Liver (tissue), 9 donors: Measurements from ENCODE around the gene LMOD3. TPM values are rescaled to one million over a fixed set of nuclear protein-coding genes. Genes with fewer than 3 reads are reported as not detected.

Experiments used
- DNase-seq: peaks from one replicate; pipeline ENCODE4 v3.0.0-alpha.2; 2017; ENCODE audit warnings: low spot score
- H3K27ac ChIP-seq, 2 donors: one replicate each; pipeline ENCODE4 v1.7.0; 2013; ENCODE audit warnings: inconsistent platforms in 2 of 2, low read length in 2 of 2, control low read depth in 1 of 2, low read depth in 1 of 2, mild to moderate bottlenecking in 1 of 2
- H3K27me3 ChIP-seq, 4 donors: one replicate each; pipeline versions ENCODE4 v1.6.1 to v1.7.0; 2013; ENCODE audit warnings: low read length in 3 of 4, inconsistent platforms in 1 of 4, mild to moderate bottlenecking in 1 of 4, moderate library complexity in 1 of 4; ENCODE audit not compliant: control insufficient read depth in 4 of 4, insufficient read depth in 4 of 4
- H3K36me3 ChIP-seq, 4 donors: one replicate each; pipeline versions ENCODE4 v1.6.1 to v1.7.0; 2013; ENCODE audit warnings: low read length in 3 of 4, mild to moderate bottlenecking in 3 of 4, low read depth in 1 of 4, moderate library complexity in 1 of 4; ENCODE audit not compliant: control insufficient read depth in 4 of 4, insufficient read depth in 3 of 4
- H3K4me1 ChIP-seq, 4 donors: one replicate each; pipeline versions ENCODE4 v1.6.1 to v1.7.0; 2013; ENCODE audit warnings: low read length in 3 of 4, mild to moderate bottlenecking in 3 of 4, moderate library complexity in 1 of 4; ENCODE audit not compliant: control insufficient read depth in 4 of 4, insufficient read depth in 4 of 4
- H3K4me3 ChIP-seq, 3 donors: one replicate each; pipeline versions ENCODE4 v1.6.1 to v1.7.0; 2013; ENCODE audit warnings: low read length in 3 of 3, control low read depth in 1 of 3, low read depth in 1 of 3, mild to moderate bottlenecking in 1 of 3
- H3K9ac ChIP-seq, 2 donors: one replicate each; pipeline ENCODE4 v1.7.0; 2013; ENCODE audit warnings: low read length in 2 of 2, mild to moderate bottlenecking in 2 of 2, moderate library complexity in 2 of 2, control low read depth in 1 of 2, low read depth in 1 of 2
- H3K9me3 ChIP-seq, 4 donors: one replicate each; pipeline versions ENCODE4 v1.6.1 to v1.7.0; 2013; ENCODE audit warnings: low read length in 3 of 4; ENCODE audit not compliant: control insufficient read depth in 4 of 4
- EGR1 ChIP-seq, 2 donors: IDR thresholded peaks; 2 replicates each; pipeline ENCODE4 v1.6.1; 2016 to 2018; ENCODE audit warnings: antibody characterized with exemption in 2 of 2, low read depth in 2 of 2
- FOXA1 ChIP-seq: IDR thresholded peaks from 2 replicates; pipeline ENCODE4 v1.6.1; 2016; ENCODE audit warnings: antibody characterized with exemption
- FOXA2 ChIP-seq: IDR thresholded peaks from 2 replicates; pipeline ENCODE4 v1.6.1; 2016; ENCODE audit warnings: antibody characterized with exemption
- GABPA ChIP-seq, 2 donors: IDR thresholded peaks in 1 of 2; conservative IDR thresholded peaks in 1 of 2; 2 replicates each; pipeline ENCODE4 v1.6.1; 2016; ENCODE audit warnings: antibody characterized with exemption in 2 of 2, mild to moderate bottlenecking in 1 of 2, moderate library complexity in 1 of 2
- HNF4A ChIP-seq, 2 donors: conservative IDR thresholded peaks; 2 replicates each; pipeline ENCODE4 v1.6.1; 2016; ENCODE audit warnings: antibody characterized with exemption in 2 of 2, mild to moderate bottlenecking in 2 of 2
- HNF4G ChIP-seq: IDR thresholded peaks from 2 replicates; pipeline ENCODE4 v1.6.1; 2016; ENCODE audit warnings: antibody characterized with exemption
- NR2F2 ChIP-seq: IDR thresholded peaks from 2 replicates; pipeline ENCODE4 v1.6.1; 2016; ENCODE audit warnings: antibody characterized with exemption
- RAD21 ChIP-seq, 2 donors: IDR thresholded peaks; 2 replicates each; pipeline ENCODE4 v1.6.1; 2016; ENCODE audit warnings: antibody characterized with exemption in 2 of 2, mild to moderate bottlenecking in 2 of 2
- RXRA ChIP-seq, 2 donors: IDR thresholded peaks; 2 replicates each; pipeline ENCODE4 v1.6.1; 2017 to 2018; ENCODE audit warnings: antibody characterized with exemption in 2 of 2, mild to moderate bottlenecking in 1 of 2
- SP1 ChIP-seq: IDR thresholded peaks from 2 replicates; pipeline ENCODE4 v1.6.1; 2018; ENCODE audit warnings: antibody characterized with exemption, mild to moderate bottlenecking
- TAF1 ChIP-seq: conservative IDR thresholded peaks from 2 replicates; pipeline ENCODE4 v1.6.1; 2016; ENCODE audit warnings: antibody characterized with exemption, mild to moderate bottlenecking
- YY1 ChIP-seq: IDR thresholded peaks from 2 replicates; pipeline ENCODE4 v1.6.1; 2016; ENCODE audit warnings: antibody characterized with exemption, mild to moderate bottlenecking
- WGBS: extraction: QIAGEN DNeasy Blood & Tissue Kit; methylation state at CpG from one replicate; pipeline ENCODE4 v1.1.7; 2013; 5-methylcytosine and 5-hydroxymethylcytosine counted together
- polyA plus RNA-seq, 2 donors: library from polyadenylated mRNA; stranded (reverse) in 1 of 2; unstranded in 1 of 2; fragments of 200-250 nt in 1 of 2; fragments of >200 nt in 1 of 2; fragmentation: Nextera tagmentation in 1 of 2; extraction: Ambion mirVana in 1 of 2; gene quantifications; one replicate each; pipeline versions ENCODE4 v1.2.1 to v1.2.3, GENCODE V29; 2013 to 2015
- total RNA-seq, 2 donors: library from RNA; depleted of rRNA; stranded (reverse); fragments of >200 nt; gene quantifications; one replicate each; pipeline ENCODE4 v1.2.3, GENCODE V29; 2014
- TF ChIP-seq, protein P1 (sequence below): IDR thresholded peaks from 2 replicates; pipeline ENCODE4 v1.6.1; 2016; ENCODE audit warnings: antibody characterized with exemption
- TF ChIP-seq, protein P2 (sequence below): IDR thresholded peaks from 2 replicates; pipeline ENCODE4 v1.6.1; 2016; ENCODE audit warnings: antibody characterized with exemption
- TF ChIP-seq, protein P3 (sequence below): IDR thresholded peaks from 2 replicates; pipeline ENCODE4 v1.6.1; 2016; ENCODE audit warnings: antibody characterized with exemption, mild to moderate bottlenecking
- TF ChIP-seq, protein P4 (sequence below): IDR thresholded peaks from 2 replicates; pipeline ENCODE4 v1.6.1; 2016; ENCODE audit warnings: antibody characterized with exemption
- TF ChIP-seq, protein P5 (sequence below): fragments of 150-350 bp; IDR thresholded peaks from 2 replicates; pipeline ENCODE4 v1.5.1; 2017; ENCODE audit warnings: improper control_type of control experiment, low read depth, low read length; ENCODE audit not compliant: missing input control
- donor health status: healthy.
- donor health status: healthy.
- donor health status: healthy.
- donor health status: healthy.
- donor health status: healthy.

LMOD3 gene
- total and polyA plus RNA-seq, 4 donors = 0.02 to 0.04 TPM; not detected in 2

DNA sequence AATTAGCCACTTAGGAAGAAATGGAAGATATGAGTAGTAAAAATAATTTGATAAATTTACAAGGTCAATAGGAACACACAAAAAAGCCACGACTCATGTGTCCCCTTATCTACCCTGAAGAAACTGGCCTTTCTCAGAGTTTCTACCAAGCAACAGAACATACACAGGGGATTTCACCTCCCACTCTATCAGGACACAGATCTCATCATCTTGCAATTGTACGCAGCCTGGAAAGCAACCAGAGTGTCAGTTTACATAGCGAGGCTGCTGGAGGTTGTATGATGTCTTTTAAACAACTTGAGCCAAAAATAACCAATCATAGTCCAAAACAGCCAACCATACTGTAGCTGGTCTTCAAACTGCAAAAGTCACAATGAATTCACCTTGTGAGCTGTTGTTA lies 19.7 kb upstream of the LMOD3 start:
- no peaks in the 10 kb centered on the region for H3K36me3 ChIP-seq
- H3K4me1 ChIP-seq = no peaks in the 10 kb centered on the region
- peaks cover 0 to 3% (median under 1%) of the 10 kb centered on the region in 4 donors for H3K27me3 ChIP-seq
- no peak for DNase-seq
- WGBS = 50% methylated on average over 3 of the region's 3 CpGs
- no peak overlapping the region for H3K27ac ChIP-seq
- H3K9ac ChIP-seq = no peak overlapping the region
- no peak overlapping the region for H3K4me3 ChIP-seq
- no peak for TF ChIP-seq YY1
- TF ChIP-seq, protein P1, sequence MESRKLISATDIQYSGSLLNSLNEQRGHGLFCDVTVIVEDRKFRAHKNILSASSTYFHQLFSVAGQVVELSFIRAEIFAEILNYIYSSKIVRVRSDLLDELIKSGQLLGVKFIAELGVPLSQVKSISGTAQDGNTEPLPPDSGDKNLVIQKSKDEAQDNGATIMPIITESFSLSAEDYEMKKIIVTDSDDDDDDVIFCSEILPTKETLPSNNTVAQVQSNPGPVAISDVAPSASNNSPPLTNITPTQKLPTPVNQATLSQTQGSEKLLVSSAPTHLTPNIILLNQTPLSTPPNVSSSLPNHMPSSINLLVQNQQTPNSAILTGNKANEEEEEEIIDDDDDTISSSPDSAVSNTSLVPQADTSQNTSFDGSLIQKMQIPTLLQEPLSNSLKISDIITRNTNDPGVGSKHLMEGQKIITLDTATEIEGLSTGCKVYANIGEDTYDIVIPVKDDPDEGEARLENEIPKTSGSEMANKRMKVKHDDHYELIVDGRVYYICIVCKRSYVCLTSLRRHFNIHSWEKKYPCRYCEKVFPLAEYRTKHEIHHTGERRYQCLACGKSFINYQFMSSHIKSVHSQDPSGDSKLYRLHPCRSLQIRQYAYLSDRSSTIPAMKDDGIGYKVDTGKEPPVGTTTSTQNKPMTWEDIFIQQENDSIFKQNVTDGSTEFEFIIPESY = no peak
- TF ChIP-seq, protein P2, sequence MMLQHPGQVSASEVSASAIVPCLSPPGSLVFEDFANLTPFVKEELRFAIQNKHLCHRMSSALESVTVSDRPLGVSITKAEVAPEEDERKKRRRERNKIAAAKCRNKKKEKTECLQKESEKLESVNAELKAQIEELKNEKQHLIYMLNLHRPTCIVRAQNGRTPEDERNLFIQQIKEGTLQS = no peak
- TF ChIP-seq, protein P3, sequence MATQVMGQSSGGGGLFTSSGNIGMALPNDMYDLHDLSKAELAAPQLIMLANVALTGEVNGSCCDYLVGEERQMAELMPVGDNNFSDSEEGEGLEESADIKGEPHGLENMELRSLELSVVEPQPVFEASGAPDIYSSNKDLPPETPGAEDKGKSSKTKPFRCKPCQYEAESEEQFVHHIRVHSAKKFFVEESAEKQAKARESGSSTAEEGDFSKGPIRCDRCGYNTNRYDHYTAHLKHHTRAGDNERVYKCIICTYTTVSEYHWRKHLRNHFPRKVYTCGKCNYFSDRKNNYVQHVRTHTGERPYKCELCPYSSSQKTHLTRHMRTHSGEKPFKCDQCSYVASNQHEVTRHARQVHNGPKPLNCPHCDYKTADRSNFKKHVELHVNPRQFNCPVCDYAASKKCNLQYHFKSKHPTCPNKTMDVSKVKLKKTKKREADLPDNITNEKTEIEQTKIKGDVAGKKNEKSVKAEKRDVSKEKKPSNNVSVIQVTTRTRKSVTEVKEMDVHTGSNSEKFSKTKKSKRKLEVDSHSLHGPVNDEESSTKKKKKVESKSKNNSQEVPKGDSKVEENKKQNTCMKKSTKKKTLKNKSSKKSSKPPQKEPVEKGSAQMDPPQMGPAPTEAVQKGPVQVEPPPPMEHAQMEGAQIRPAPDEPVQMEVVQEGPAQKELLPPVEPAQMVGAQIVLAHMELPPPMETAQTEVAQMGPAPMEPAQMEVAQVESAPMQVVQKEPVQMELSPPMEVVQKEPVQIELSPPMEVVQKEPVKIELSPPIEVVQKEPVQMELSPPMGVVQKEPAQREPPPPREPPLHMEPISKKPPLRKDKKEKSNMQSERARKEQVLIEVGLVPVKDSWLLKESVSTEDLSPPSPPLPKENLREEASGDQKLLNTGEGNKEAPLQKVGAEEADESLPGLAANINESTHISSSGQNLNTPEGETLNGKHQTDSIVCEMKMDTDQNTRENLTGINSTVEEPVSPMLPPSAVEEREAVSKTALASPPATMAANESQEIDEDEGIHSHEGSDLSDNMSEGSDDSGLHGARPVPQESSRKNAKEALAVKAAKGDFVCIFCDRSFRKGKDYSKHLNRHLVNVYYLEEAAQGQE = no peak
- no peak for TF ChIP-seq RAD21 (IDR thresholded peaks at IDR 0.05)
- TF ChIP-seq TAF1 = no peak
- no peak for TF ChIP-seq HNF4G
- no peak for TF ChIP-seq FOXA2
- TF ChIP-seq RXRA (IDR thresholded peaks at IDR 0.05) = no peak
- TF ChIP-seq, protein P4, sequence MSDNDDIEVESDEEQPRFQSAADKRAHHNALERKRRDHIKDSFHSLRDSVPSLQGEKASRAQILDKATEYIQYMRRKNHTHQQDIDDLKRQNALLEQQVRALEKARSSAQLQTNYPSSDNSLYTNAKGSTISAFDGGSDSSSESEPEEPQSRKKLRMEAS = no peak
- no peak for TF ChIP-seq EGR1 (IDR thresholded peaks at IDR 0.05; ENCODE audit: low read depth in 2 of 2)
- TF ChIP-seq, protein P5, sequence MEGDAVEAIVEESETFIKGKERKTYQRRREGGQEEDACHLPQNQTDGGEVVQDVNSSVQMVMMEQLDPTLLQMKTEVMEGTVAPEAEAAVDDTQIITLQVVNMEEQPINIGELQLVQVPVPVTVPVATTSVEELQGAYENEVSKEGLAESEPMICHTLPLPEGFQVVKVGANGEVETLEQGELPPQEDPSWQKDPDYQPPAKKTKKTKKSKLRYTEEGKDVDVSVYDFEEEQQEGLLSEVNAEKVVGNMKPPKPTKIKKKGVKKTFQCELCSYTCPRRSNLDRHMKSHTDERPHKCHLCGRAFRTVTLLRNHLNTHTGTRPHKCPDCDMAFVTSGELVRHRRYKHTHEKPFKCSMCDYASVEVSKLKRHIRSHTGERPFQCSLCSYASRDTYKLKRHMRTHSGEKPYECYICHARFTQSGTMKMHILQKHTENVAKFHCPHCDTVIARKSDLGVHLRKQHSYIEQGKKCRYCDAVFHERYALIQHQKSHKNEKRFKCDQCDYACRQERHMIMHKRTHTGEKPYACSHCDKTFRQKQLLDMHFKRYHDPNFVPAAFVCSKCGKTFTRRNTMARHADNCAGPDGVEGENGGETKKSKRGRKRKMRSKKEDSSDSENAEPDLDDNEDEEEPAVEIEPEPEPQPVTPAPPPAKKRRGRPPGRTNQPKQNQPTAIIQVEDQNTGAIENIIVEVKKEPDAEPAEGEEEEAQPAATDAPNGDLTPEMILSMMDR = no peak
- TF ChIP-seq SP1 = no peak
- no peak for TF ChIP-seq NR2F2
- no peak for TF ChIP-seq FOXA1
- no peak for TF ChIP-seq HNF4A (conservative IDR thresholded peaks at IDR 0.05)
- no peak for TF ChIP-seq GABPA (IDR thresholded peaks at IDR 0.05 in 1 of 2, conservative IDR thresholded peaks at IDR 0.05 in 1 of 2)
- no peaks in the 10 kb centered on the region for H3K9me3 ChIP-seq

DNA sequence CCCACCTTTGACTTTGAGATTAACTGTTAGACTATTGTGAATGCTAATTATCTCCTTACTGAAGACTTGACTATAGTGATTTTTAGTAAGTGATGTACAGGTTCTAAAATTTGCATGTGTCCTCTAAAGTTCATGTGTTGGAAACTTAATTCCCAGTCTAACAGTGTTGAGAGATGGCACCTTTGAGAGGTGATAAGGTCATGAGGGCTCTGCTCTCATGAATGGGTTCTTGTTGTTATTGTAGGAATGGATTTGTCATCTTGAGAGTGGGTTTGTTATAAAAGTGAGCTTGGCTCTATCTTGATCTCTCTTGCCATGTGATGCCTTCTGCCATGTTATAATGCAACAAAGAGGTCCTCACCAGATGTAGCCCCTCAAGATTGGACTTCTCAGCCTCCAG lies 18.9 kb upstream of the LMOD3 start:
- no peaks in the 10 kb centered on the region for H3K36me3 ChIP-seq
- no peak for DNase-seq
- no peak overlapping the region for H3K27ac ChIP-seq
- no peaks in the 10 kb centered on the region for H3K9me3 ChIP-seq
- H3K4me3 ChIP-seq = no peak overlapping the region
- peaks cover 0 to 3% (median under 1%) of the 10 kb centered on the region in 4 donors for H3K27me3 ChIP-seq
- no peaks in the 10 kb centered on the region for H3K4me1 ChIP-seq
- TF ChIP-seq, protein P3 = no peak
- TF ChIP-seq, protein P2 = no peak
- no peak for TF ChIP-seq EGR1 (IDR thresholded peaks at IDR 0.05; ENCODE audit: low read depth in 2 of 2)
- no peak for TF ChIP-seq TAF1
- TF ChIP-seq, protein P4 = no peak
- no peak for TF ChIP-seq SP1
- TF ChIP-seq, protein P5 = no peak
- TF ChIP-seq NR2F2 = no peak
- TF ChIP-seq HNF4A (conservative IDR thresholded peaks at IDR 0.05) = no peak
- no peak for TF ChIP-seq GABPA (IDR thresholded peaks at IDR 0.05 in 1 of 2, conservative IDR thresholded peaks at IDR 0.05 in 1 of 2)
- no peak overlapping the region for H3K9ac ChIP-seq
